ENCODE measurements around the gene NPAS3. TPM values are rescaled to one million over a fixed set of nuclear protein-coding genes. Genes with fewer than 3 reads are reported as not detected.

Gene NPAS3
- total and polyA plus RNA-seq, 4 donors = 0.07 to 0.09 (median 0.08) TPM; not detected in 1

DNA sequence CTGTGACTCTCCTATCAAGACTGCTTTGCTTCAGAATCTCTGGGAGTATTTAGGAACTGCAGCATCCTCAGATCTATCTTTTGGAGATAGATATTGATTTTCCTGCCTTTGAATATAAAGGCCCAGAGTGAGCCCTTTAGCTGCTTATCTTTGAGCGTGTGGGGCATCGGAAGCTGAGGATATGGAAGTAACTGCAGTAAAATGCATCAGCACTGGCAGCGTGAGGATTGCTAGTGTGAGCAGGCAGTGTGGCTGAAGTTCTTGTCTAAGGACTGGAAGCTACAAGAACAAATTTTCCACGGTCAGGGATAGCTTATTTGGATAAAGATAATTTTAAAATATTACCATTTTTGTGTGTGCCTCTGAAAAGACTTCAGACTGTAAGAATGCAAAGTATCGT lies 474.7 kb downstream of the NPAS3 start:
- H3K4me1 ChIP-seq (ENCODE audit: control insufficient read depth in 4 of 4, insufficient read depth in 4 of 4, low read length in 3 of 4) = no peaks in the 10 kb centered on the region
- no peak overlapping the region for H3K9ac ChIP-seq (ENCODE audit: low read depth in 1 of 2, low read length in 2 of 2)
- H3K36me3 ChIP-seq (ENCODE audit: control insufficient read depth in 4 of 4, insufficient read depth in 3 of 4, low read depth in 1 of 4, low read length in 3 of 4) = no peaks in the 10 kb centered on the region
- 52% methylated on average over 5 of the region's 5 CpGs for WGBS
- no peak for TF ChIP-seq HNF4A (conservative IDR thresholded peaks at IDR 0.05)
- no peak for TF ChIP-seq NR2F2 (IDR thresholded peaks at IDR 0.05)
- no peak for TF ChIP-seq GABPA (IDR thresholded peaks at IDR 0.05 in 1 of 2, conservative IDR thresholded peaks at IDR 0.05 in 1 of 2)
- TF ChIP-seq FOXA1 (IDR thresholded peaks at IDR 0.05) = no peak
- TF ChIP-seq HNF4G (IDR thresholded peaks at IDR 0.05) = no peak
- TF ChIP-seq, protein P1, sequence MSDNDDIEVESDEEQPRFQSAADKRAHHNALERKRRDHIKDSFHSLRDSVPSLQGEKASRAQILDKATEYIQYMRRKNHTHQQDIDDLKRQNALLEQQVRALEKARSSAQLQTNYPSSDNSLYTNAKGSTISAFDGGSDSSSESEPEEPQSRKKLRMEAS (IDR thresholded peaks at IDR 0.05) = no peak
- TF ChIP-seq RXRA (IDR thresholded peaks at IDR 0.05) = no peak
- TF ChIP-seq, protein P2, sequence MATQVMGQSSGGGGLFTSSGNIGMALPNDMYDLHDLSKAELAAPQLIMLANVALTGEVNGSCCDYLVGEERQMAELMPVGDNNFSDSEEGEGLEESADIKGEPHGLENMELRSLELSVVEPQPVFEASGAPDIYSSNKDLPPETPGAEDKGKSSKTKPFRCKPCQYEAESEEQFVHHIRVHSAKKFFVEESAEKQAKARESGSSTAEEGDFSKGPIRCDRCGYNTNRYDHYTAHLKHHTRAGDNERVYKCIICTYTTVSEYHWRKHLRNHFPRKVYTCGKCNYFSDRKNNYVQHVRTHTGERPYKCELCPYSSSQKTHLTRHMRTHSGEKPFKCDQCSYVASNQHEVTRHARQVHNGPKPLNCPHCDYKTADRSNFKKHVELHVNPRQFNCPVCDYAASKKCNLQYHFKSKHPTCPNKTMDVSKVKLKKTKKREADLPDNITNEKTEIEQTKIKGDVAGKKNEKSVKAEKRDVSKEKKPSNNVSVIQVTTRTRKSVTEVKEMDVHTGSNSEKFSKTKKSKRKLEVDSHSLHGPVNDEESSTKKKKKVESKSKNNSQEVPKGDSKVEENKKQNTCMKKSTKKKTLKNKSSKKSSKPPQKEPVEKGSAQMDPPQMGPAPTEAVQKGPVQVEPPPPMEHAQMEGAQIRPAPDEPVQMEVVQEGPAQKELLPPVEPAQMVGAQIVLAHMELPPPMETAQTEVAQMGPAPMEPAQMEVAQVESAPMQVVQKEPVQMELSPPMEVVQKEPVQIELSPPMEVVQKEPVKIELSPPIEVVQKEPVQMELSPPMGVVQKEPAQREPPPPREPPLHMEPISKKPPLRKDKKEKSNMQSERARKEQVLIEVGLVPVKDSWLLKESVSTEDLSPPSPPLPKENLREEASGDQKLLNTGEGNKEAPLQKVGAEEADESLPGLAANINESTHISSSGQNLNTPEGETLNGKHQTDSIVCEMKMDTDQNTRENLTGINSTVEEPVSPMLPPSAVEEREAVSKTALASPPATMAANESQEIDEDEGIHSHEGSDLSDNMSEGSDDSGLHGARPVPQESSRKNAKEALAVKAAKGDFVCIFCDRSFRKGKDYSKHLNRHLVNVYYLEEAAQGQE (IDR thresholded peaks at IDR 0.05) = no peak
- TF ChIP-seq TAF1 (conservative IDR thresholded peaks at IDR 0.05) = no peak
- TF ChIP-seq JUND (IDR thresholded peaks at IDR 0.05) = no peak
- no peak for TF ChIP-seq FOXA2 (IDR thresholded peaks at IDR 0.05)
- TF ChIP-seq, protein P3, sequence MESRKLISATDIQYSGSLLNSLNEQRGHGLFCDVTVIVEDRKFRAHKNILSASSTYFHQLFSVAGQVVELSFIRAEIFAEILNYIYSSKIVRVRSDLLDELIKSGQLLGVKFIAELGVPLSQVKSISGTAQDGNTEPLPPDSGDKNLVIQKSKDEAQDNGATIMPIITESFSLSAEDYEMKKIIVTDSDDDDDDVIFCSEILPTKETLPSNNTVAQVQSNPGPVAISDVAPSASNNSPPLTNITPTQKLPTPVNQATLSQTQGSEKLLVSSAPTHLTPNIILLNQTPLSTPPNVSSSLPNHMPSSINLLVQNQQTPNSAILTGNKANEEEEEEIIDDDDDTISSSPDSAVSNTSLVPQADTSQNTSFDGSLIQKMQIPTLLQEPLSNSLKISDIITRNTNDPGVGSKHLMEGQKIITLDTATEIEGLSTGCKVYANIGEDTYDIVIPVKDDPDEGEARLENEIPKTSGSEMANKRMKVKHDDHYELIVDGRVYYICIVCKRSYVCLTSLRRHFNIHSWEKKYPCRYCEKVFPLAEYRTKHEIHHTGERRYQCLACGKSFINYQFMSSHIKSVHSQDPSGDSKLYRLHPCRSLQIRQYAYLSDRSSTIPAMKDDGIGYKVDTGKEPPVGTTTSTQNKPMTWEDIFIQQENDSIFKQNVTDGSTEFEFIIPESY (IDR thresholded peaks at IDR 0.05) = no peak
- no peak for TF ChIP-seq YY1 (IDR thresholded peaks at IDR 0.05)
- TF ChIP-seq, protein P4, sequence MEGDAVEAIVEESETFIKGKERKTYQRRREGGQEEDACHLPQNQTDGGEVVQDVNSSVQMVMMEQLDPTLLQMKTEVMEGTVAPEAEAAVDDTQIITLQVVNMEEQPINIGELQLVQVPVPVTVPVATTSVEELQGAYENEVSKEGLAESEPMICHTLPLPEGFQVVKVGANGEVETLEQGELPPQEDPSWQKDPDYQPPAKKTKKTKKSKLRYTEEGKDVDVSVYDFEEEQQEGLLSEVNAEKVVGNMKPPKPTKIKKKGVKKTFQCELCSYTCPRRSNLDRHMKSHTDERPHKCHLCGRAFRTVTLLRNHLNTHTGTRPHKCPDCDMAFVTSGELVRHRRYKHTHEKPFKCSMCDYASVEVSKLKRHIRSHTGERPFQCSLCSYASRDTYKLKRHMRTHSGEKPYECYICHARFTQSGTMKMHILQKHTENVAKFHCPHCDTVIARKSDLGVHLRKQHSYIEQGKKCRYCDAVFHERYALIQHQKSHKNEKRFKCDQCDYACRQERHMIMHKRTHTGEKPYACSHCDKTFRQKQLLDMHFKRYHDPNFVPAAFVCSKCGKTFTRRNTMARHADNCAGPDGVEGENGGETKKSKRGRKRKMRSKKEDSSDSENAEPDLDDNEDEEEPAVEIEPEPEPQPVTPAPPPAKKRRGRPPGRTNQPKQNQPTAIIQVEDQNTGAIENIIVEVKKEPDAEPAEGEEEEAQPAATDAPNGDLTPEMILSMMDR (IDR thresholded peaks at IDR 0.05; ENCODE audit: low read depth, low read length, missing input control) = no peak
- TF ChIP-seq EGR1 (IDR thresholded peaks at IDR 0.05; ENCODE audit: low read depth in 2 of 2) = no peak
- peaks cover 0 to 2% (median 0%) of the 10 kb centered on the region in 4 donors for H3K27me3 ChIP-seq (ENCODE audit: control insufficient read depth in 4 of 4, insufficient read depth in 4 of 4, low read length in 3 of 4)
- no peaks in the 10 kb centered on the region for H3K9me3 ChIP-seq (ENCODE audit: control insufficient read depth in 4 of 4, low read length in 3 of 4)
- H3K4me3 ChIP-seq (ENCODE audit: low read depth in 1 of 3, low read length in 3 of 3) = no peak overlapping the region
- no peak for DNase-seq (ENCODE audit: low spot score)
- H3K27ac ChIP-seq (ENCODE audit: low read depth in 1 of 2, low read length in 2 of 2) = no peak overlapping the region

DNA sequence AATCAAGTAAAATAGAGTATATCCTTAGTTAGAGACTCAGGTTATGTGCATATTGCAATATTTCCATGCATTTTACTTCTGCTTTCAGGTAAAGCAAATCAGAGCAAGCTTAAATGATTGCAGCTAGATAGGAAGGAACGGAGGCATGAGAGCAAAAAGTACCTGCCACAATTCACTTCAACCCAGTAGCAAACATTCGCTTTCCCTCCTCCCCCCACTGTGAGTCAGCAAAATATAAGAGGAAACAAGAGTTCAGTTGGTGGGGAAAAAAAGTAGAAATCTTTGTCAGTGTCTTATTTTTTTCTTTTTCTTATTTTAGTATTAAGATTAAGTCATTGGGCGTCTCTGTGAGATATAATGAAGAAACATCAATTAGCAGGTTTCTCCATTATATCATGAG lies 475.4 kb downstream of the NPAS3 start:
- Histone ChIP-seq H3K36me3 (ENCODE audit: control insufficient read depth in 4 of 4, insufficient read depth in 3 of 4, low read depth in 1 of 4, low read length in 3 of 4) (no peaks in the 10 kb centered on the region), H3K27ac (ENCODE audit: low read depth in 1 of 2, low read length in 2 of 2) (no peak overlapping the region), H3K27me3 (ENCODE audit: control insufficient read depth in 4 of 4, insufficient read depth in 4 of 4, low read length in 3 of 4) (peaks cover 0 to 2% (median 0%) of the 10 kb centered on the region in 4 donors), H3K9ac (ENCODE audit: low read depth in 1 of 2, low read length in 2 of 2) (no peak overlapping the region), H3K4me1 (ENCODE audit: control insufficient read depth in 4 of 4, insufficient read depth in 4 of 4, low read length in 3 of 4) (no peaks in the 10 kb centered on the region), H3K4me3 (ENCODE audit: low read depth in 1 of 3, low read length in 3 of 3) (no peak overlapping the region), H3K9me3 (ENCODE audit: control insufficient read depth in 4 of 4, low read length in 3 of 4) (no peaks in the 10 kb centered on the region)
- WGBS = 51% methylated on average over 3 of the region's 3 CpGs
- TF ChIP-seq RXRA (IDR thresholded peaks at IDR 0.05) (no peak), FOXA1 (IDR thresholded peaks at IDR 0.05) (no peak), HNF4G (IDR thresholded peaks at IDR 0.05) (no peak), SP1 (IDR thresholded peaks at IDR 0.05) (no peak)
- TF ChIP-seq, protein P4 (IDR thresholded peaks at IDR 0.05; ENCODE audit: low read depth, low read length, missing input control) = no peak
- no peak for DNase-seq (ENCODE audit: low spot score)

All from liver (tissue), 9 donors.